Hepatocyte (in vitro differentiated cells): Measurements from ENCODE around the gene RAD23B. TPM values are rescaled to one million over a fixed set of nuclear protein-coding genes. Genes with fewer than 3 reads are reported as not detected.

Source experiments
- DNase-seq: peaks from one replicate; pipeline ENCODE4 v3.0.0-alpha.2; 2016; ENCODE audit warnings: low spot score
- H2AFZ ChIP-seq: fragments of 200-600 bp; sonication (generic); 2 replicates; pipeline ENCODE4 v1.6.0; 2016; ENCODE audit warnings: antibody characterized with exemption, mild to moderate bottlenecking
- H3K27ac ChIP-seq: fragments of 200-600 bp; sonication (generic); 2 replicates; pipeline ENCODE4 v1.5.1; 2016; ENCODE audit warnings: mild to moderate bottlenecking
- H3K27me3 ChIP-seq: fragments of 200-600 bp; sonication (generic); 2 replicates; pipeline ENCODE4 v1.6.1; 2016
- H3K36me3 ChIP-seq: fragments of 200-600 bp; sonication (generic); replicated peaks from 2 replicates; pipeline ENCODE4 v1.5.1; 2016; ENCODE audit warnings: low read depth; ENCODE audit not compliant: insufficient read depth
- H3K4me1 ChIP-seq: fragments of 200-600 bp; sonication (generic); 2 replicates; pipeline ENCODE4 v1.5.1; 2016; ENCODE audit warnings: mild to moderate bottlenecking, moderate library complexity; ENCODE audit not compliant: insufficient read depth
- H3K4me2 ChIP-seq: fragments of 200-600 bp; sonication (generic); 2 replicates; pipeline ENCODE4 v1.6.0; 2016
- H3K4me3 ChIP-seq: fragments of 200-600 bp; sonication (generic); 2 replicates; pipeline ENCODE4 v1.5.1; 2016; ENCODE audit warnings: mild to moderate bottlenecking
- H3K79me2 ChIP-seq: fragments of 200-600 bp; sonication (generic); 2 replicates; pipeline ENCODE4 v1.6.0; 2017; ENCODE audit warnings: mild to moderate bottlenecking
- H3K9me2 ChIP-seq: fragments of 200-600 bp; sonication (generic); replicated peaks from 2 replicates; pipeline ENCODE4 v1.6.0; 2017; ENCODE audit warnings: mild to moderate bottlenecking; ENCODE audit not compliant: insufficient read depth
- H3K9me3 ChIP-seq: fragments of 200-600 bp; sonication (generic); 2 replicates; pipeline ENCODE4 v1.5.1; 2016; ENCODE audit warnings: low read depth, mild to moderate bottlenecking
- H4K20me1 ChIP-seq: fragments of 200-600 bp; sonication (generic); 2 replicates; pipeline ENCODE4 v1.6.0; 2016; ENCODE audit warnings: mild to moderate bottlenecking; ENCODE audit not compliant: insufficient read depth, poor library complexity, severe bottlenecking
- EZH2 ChIP-seq: fragments of 200-600 bp; sonication (generic); IDR thresholded peaks from 2 replicates; pipeline ENCODE4 v1.6.1; 2016; ENCODE audit warnings: antibody characterized with exemption, mild to moderate bottlenecking, borderline replicate concordance
- EZH2phosphoT487 ChIP-seq: fragments of 200-600 bp; sonication (generic); IDR thresholded peaks from one replicate; pipeline ENCODE4 v1.6.1; 2018; ENCODE audit warnings: antibody characterized with exemption, mild to moderate bottlenecking, low read depth, moderate library complexity; ENCODE audit not compliant: unreplicated experiment, severe bottlenecking
- WGBS: methylation state at CpG from one replicate; pipeline ENCODE4 v1.1.6; 2016; ENCODE audit warnings: low lambda C conversion rate; ENCODE audit errors: missing lambda C conversion rate; 5-methylcytosine and 5-hydroxymethylcytosine counted together
- polyA plus RNA-seq: library from polyadenylated mRNA; unstranded; fragments of >200 nt; fragmentation: Nextera tagmentation; extraction: Ambion mirVana; gene quantifications from 2 replicates; pipeline ENCODE4 v1.2.1, GENCODE V29; 2016
- total RNA-seq: library from RNA; depleted of rRNA; stranded (reverse); fragments of >200 nt; gene quantifications from 2 replicates; pipeline ENCODE4 v1.2.3, GENCODE V29; 2014
- TF ChIP-seq, protein P1 (sequence below): fragments of 200-600 bp; sonication (generic); IDR thresholded peaks from 2 replicates; pipeline ENCODE4 v1.5.1; 2016; ENCODE audit warnings: antibody characterized with exemption, mild to moderate bottlenecking; ENCODE audit not compliant: poor library complexity

Gene RAD23B
- total and polyA plus RNA-seq, 2 experiments from 2014 or later: 15.9 to 126 TPM

DNA sequence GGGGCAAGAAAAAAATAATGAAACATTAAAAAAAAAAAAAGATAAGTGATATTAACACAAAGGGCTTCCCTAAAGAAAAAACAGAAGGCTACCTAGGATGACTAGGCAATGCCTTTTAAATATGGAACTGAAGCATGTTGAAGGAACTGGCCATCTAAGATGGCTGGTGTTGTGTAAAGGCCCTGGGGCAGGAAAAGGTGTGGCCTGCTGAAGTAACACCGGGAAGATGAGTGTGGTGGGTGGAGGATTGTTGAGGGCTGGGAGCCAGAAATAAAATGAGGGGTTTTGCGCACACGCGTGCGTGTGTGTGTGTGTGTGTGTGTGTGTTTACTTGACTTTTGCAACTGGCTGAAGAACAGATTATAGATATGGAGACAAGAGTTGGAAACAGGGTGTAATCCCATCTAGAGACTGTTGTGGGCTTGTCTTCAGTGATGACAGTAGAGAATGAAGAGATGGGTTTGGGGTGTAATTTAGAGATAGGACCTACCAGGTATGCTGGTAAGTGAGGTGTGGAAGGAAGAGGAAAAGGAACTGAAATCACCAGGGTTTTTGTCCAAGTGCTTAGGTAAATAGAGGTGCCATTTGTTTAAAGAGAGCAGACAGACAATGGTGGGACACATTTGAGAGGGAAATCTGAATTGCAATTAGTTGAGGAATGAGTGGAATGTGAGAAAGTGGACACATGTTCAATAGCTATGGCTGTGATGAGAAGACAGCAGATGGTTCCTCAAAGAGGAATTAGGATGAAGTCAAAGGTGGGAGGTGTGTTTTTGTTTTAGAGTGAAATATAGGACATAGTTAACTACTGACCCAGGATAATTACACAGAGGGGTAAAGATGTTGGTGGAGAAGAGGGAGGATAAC is 33.9 kb downstream of the RAD23B start:
- Histone ChIP-seq H3K4me3 (no peak overlapping the region), H3K27me3 (no peaks in the 10 kb centered on the region), H3K9me2 (no peaks in the 10 kb centered on the region), H3K4me1 (no peaks in the 10 kb centered on the region), H2AFZ (no peak overlapping the region), H4K20me1 (peaks cover 68% of the 10 kb centered on the region), H3K79me2 (peaks cover 97% of the 10 kb centered on the region), H3K36me3 (no peaks in the 10 kb centered on the region), H3K4me2 (no peak overlapping the region), H3K9me3 (no peaks in the 10 kb centered on the region), H3K27ac (no peak overlapping the region)
- 87% methylated on average over 5 of the region's 5 CpGs for WGBS
- TF ChIP-seq, protein P1, sequence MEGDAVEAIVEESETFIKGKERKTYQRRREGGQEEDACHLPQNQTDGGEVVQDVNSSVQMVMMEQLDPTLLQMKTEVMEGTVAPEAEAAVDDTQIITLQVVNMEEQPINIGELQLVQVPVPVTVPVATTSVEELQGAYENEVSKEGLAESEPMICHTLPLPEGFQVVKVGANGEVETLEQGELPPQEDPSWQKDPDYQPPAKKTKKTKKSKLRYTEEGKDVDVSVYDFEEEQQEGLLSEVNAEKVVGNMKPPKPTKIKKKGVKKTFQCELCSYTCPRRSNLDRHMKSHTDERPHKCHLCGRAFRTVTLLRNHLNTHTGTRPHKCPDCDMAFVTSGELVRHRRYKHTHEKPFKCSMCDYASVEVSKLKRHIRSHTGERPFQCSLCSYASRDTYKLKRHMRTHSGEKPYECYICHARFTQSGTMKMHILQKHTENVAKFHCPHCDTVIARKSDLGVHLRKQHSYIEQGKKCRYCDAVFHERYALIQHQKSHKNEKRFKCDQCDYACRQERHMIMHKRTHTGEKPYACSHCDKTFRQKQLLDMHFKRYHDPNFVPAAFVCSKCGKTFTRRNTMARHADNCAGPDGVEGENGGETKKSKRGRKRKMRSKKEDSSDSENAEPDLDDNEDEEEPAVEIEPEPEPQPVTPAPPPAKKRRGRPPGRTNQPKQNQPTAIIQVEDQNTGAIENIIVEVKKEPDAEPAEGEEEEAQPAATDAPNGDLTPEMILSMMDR: no peak
- TF ChIP-seq EZH2 (no peak), EZH2phosphoT487 (no peak)
- DNase-seq: no peak

DNA sequence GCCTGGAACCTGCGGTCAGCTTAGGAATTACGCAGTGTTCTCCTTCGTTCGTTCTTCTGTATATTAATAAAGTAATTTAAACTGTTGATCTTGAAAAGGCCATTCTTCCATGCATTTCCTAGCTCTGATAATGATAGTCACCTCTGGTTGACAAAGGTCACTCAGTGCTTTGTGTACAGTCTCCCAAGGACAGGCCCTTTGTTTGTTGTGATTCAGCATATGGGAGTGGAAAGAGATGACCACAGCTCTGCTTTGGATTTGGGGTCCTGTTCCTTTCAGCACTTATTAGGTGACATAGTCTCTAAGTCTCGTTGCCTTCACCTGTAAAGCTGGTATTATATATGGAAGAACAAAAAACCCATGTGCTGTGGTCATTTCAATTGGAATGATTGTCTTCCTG is 39.6 kb downstream of the RAD23B start:
- Histone ChIP-seq H3K9me3 (peaks cover 5% of the 10 kb centered on the region), H3K4me2 (no peak overlapping the region), H3K36me3 (peaks cover 4% of the 10 kb centered on the region), H3K27me3 (no peaks in the 10 kb centered on the region), H4K20me1 (peaks cover 31% of the 10 kb centered on the region), H3K27ac (no peak overlapping the region), H2AFZ (no peak overlapping the region), H3K9me2 (no peaks in the 10 kb centered on the region), H3K4me3 (no peak overlapping the region), H3K4me1 (no peaks in the 10 kb centered on the region), H3K79me2 (peaks cover 86% of the 10 kb centered on the region)
- TF ChIP-seq, protein P1: no peak
- TF ChIP-seq EZH2phosphoT487 (no peak), EZH2 (no peak)
- 89% methylated on average over 5 of the region's 5 CpGs for WGBS
- DNase-seq: no peak

DNA sequence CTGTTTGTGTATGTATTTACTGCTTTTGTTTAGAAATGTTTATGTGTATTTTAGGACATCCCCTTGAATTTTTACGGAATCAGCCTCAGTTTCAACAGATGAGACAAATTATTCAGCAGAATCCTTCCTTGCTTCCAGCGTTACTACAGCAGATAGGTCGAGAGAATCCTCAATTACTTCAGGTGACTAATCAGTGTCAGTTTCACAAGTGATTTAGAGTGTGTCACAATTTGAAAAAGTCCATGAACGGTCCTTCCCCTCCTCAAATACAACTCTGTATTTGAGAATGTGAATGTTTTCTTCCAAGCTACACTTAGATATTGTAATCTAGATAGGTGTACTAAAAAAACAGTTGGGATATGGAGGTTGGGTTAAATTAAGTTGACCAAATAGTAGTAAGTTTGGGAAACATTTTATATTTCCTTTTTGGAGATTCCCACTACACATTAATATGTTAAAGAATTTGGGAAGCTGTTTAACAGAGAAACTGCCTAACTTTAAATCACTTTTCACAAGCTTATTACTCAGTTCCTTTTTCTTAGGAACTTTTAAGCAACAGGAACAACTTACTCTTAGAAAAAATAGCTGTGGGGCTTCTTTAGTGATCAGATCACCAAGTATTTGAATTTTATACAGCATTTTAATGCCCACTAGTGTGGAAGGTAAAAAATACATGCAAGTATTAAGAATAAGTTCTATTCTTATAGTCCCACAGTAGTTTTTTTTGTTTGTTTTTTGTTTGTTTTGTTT is 40.9 kb downstream of the RAD23B start:
- Histone ChIP-seq H3K4me1 (no peaks in the 10 kb centered on the region), H3K4me2 (no peak overlapping the region), H3K27ac (no peak overlapping the region), H3K9me3 (peaks cover 5% of the 10 kb centered on the region), H3K9me2 (no peaks in the 10 kb centered on the region), H2AFZ (no peak overlapping the region), H3K79me2 (peaks cover 86% of the 10 kb centered on the region), H4K20me1 (peaks cover 30% of the 10 kb centered on the region), H3K36me3 (peaks cover 4% of the 10 kb centered on the region), H3K27me3 (no peaks in the 10 kb centered on the region), H3K4me3 (no peak overlapping the region)
- no peak for DNase-seq
- TF ChIP-seq, protein P1: no peak
- TF ChIP-seq EZH2 (no peak), EZH2phosphoT487 (no peak)
- WGBS: 81% methylated on average over 4 of the region's 4 CpGs
